Measurements from ENCODE around the gene GALNT1.

DNA sequence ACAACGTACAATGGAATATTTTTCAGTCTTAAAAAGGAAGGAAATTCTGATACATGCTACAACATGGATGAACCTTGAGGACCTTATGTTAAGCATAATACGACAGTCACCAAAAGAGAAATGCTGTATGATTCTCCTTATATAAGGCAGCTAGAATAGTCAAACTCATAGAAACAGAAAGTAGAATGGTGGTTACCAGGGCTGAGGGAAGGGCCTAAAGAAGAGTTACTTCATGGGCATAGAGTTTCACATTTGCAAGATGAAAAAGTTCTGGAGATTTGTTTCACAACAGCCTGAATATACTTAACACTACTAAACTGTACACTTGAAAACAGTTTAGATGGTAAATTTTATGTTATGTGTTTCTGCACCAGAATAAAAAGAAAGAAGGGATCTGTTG is 113.3 kb downstream of the GALNT1 start:
- TF ChIP-seq BHLHE40 (IDR thresholded peaks at IDR 0.05; ENCODE audit: borderline replicate concordance in 1 of 2, low read depth in 2 of 2, low read length in 1 of 2), result no peak
- no peak for TF ChIP-seq MYC (IDR thresholded peaks at IDR 0.05; ENCODE audit: insufficient read depth, insufficient read length, insufficient replicate concordance, low read length, severe bottlenecking)
- no peak for TF ChIP-seq CREM (IDR thresholded peaks at IDR 0.05; ENCODE audit: low read depth)
- no peak for TF ChIP-seq SUZ12 (IDR thresholded peaks at IDR 0.05; ENCODE audit: unreplicated experiment)
- no peak for TF ChIP-seq POLR2A (IDR thresholded peaks at IDR 0.05; ENCODE audit: low read depth, low read length)
- no peak for TF ChIP-seq RFX5 (IDR thresholded peaks at IDR 0.05; ENCODE audit: low read depth, low read length)
- TF ChIP-seq BRCA1 (IDR thresholded peaks at IDR 0.05; ENCODE audit: low read depth, low read length), result no peak
- no peak for TF ChIP-seq FOS (IDR thresholded peaks at IDR 0.05; ENCODE audit: borderline replicate concordance, extremely low read depth, insufficient read length)
